Tibial nerve (tissue), 4 donors: Measurements from ENCODE around the gene TENM4.

Experiments used
- EP300 ChIP-seq, 2 donors: sonication (generic); formaldehyde crosslinking; IDR thresholded peaks; one replicate each; pipeline ENCODE4 v1.6.1; 2017; ENCODE audit warnings: antibody characterized with exemption in 2 of 2, mild to moderate bottlenecking in 1 of 2
- TF ChIP-seq, protein P1 (sequence below), 5 experiments: fragments of 200-600 bp in 3 of 5; fragments of 450-650 bp in 2 of 5; sonication (generic) in 3 of 5; IDR thresholded peaks; one replicate each; pipeline ENCODE4 v1.5.1; 2016 to 2019; ENCODE audit warnings: antibody characterized with exemption in 5 of 5, mild to moderate bottlenecking in 3 of 5, moderate library complexity in 2 of 5

- TF ChIP-seq, protein P1, sequence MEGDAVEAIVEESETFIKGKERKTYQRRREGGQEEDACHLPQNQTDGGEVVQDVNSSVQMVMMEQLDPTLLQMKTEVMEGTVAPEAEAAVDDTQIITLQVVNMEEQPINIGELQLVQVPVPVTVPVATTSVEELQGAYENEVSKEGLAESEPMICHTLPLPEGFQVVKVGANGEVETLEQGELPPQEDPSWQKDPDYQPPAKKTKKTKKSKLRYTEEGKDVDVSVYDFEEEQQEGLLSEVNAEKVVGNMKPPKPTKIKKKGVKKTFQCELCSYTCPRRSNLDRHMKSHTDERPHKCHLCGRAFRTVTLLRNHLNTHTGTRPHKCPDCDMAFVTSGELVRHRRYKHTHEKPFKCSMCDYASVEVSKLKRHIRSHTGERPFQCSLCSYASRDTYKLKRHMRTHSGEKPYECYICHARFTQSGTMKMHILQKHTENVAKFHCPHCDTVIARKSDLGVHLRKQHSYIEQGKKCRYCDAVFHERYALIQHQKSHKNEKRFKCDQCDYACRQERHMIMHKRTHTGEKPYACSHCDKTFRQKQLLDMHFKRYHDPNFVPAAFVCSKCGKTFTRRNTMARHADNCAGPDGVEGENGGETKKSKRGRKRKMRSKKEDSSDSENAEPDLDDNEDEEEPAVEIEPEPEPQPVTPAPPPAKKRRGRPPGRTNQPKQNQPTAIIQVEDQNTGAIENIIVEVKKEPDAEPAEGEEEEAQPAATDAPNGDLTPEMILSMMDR (IDR thresholded peaks at IDR 0.05) = no peak
- TF ChIP-seq EP300 (IDR thresholded peaks at IDR 0.05) = no peak
Measured at GRCh38 chr11:79102840-79103239, 338.0 kb downstream of the TENM4 start.
